ENCODE measurements around the gene PKD2L2.
"Not testable (repeated sequence)": the region's sequence is repeated elsewhere in the genome, so short reads cannot be mapped to it uniquely, and the experiment has no call there.

Gene PKD2L2

GRCh38 chr5:137888863-137889759, at the start of gene PKD2L2:
TSS of gene PKD2L2 (plus strand) at chr5:137889457. CDS start at chr5:137889492, 35 bp downstream.
- in situ Hi-C loops (cut with MboI; ENCODE audit: low sequenced_read_pairs) = no loop called here

- in situ Hi-C loops (cut with MboI; ENCODE audit: low sequenced_read_pairs) = no loop called here
Observed at GRCh38 chr5:137842296-137842695, 47.0 kb upstream of the PKD2L2 start.

- in situ Hi-C loops (cut with MboI; ENCODE audit: low sequenced_read_pairs) = no loop called here
Observed at GRCh38 chr5:137843676-137844299, 45.5 kb upstream of the PKD2L2 start.

- in situ Hi-C loops (cut with MboI; ENCODE audit: low sequenced_read_pairs) = no loop called here
Observed at GRCh38 chr5:137845472-137845871, 43.8 kb upstream of the PKD2L2 start.

GRCh38 chr5:137847687-137848086, 41.6 kb upstream of the PKD2L2 start:
- in situ Hi-C loops (cut with MboI; ENCODE audit: low sequenced_read_pairs) = no loop called here

GRCh38 chr5:137853165-137853564, 36.1 kb upstream of the PKD2L2 start:
- in situ Hi-C loops (cut with MboI; ENCODE audit: low sequenced_read_pairs) = not testable (repeated sequence)

- in situ Hi-C loops (cut with MboI; ENCODE audit: low sequenced_read_pairs) = no loop called here
Observed at GRCh38 chr5:137856201-137856600, 33.1 kb upstream of the PKD2L2 start.

- in situ Hi-C loops (cut with MboI; ENCODE audit: low sequenced_read_pairs) = no loop called here
Observed at GRCh38 chr5:137856916-137857862, 32.1 kb upstream of the PKD2L2 start.

GRCh38 chr5:137858223-137858916, 30.9 kb upstream of the PKD2L2 start:
- in situ Hi-C loops (cut with MboI; ENCODE audit: low sequenced_read_pairs) = no loop called here

GRCh38 chr5:137858954-137859353, 30.3 kb upstream of the PKD2L2 start:
- in situ Hi-C loops (cut with MboI; ENCODE audit: low sequenced_read_pairs) = no loop called here

- in situ Hi-C loops (cut with MboI; ENCODE audit: low sequenced_read_pairs) = no loop called here
Observed at GRCh38 chr5:137862251-137862650, 27.0 kb upstream of the PKD2L2 start.

GRCh38 chr5:137863653-137864052, 25.6 kb upstream of the PKD2L2 start:
- in situ Hi-C loops (cut with MboI; ENCODE audit: low sequenced_read_pairs) = not testable (repeated sequence)

- in situ Hi-C loops (cut with MboI; ENCODE audit: low sequenced_read_pairs) = no loop called here
Observed at GRCh38 chr5:137866541-137867388, 22.5 kb upstream of the PKD2L2 start.

- in situ Hi-C loops (cut with MboI; ENCODE audit: low sequenced_read_pairs) = no loop called here
Observed at GRCh38 chr5:137867664-137868063, 21.6 kb upstream of the PKD2L2 start, which contains the start of gene MYOT. TSS of gene MYOT (plus strand) at chr5:137867860. CDS start at chr5:137870652, 2,792 bp downstream.

GRCh38 chr5:137870647-137871339, 18.5 kb upstream of the PKD2L2 start:
- in situ Hi-C loops (cut with MboI; ENCODE audit: low sequenced_read_pairs) = no loop called here

GRCh38 chr5:137871571-137871970, 17.7 kb upstream of the PKD2L2 start:
- in situ Hi-C loops (cut with MboI; ENCODE audit: low sequenced_read_pairs) = no loop called here

GRCh38 chr5:137872466-137872865, 16.8 kb upstream of the PKD2L2 start:
- in situ Hi-C loops (cut with MboI; ENCODE audit: low sequenced_read_pairs) = no loop called here

- in situ Hi-C loops (cut with MboI; ENCODE audit: low sequenced_read_pairs) = no loop called here
Observed at GRCh38 chr5:137876101-137876500, 13.2 kb upstream of the PKD2L2 start.

- in situ Hi-C loops (cut with MboI; ENCODE audit: low sequenced_read_pairs) = no loop called here
Observed at GRCh38 chr5:137880313-137880712, 8.9 kb upstream of the PKD2L2 start.

All from HL-60/S4 treated with phorbol 12-myristate 13-acetate at 8.2 ng/mL for 4 days and 3 days (cell line).